WERI-Rb-1 (cell line): ENCODE results near the gene TEPSIN.

Experiments
- DNase-seq: peaks from one replicate; pipeline ENCODE4 v3.0.0-alpha.2; 2020
- H3K27ac ChIP-seq: fragments of 250-450 bp; sonication (Bioruptor Pico); 2 replicates; pipeline ENCODE4 v1.5.1; 2020; ENCODE audit warnings: mild to moderate bottlenecking, moderate library complexity
- H3K27me3 ChIP-seq: fragments of 250-450 bp; sonication (Bioruptor Pico); 2 replicates; pipeline ENCODE4 v1.5.1; 2021; ENCODE audit warnings: mild to moderate bottlenecking, low read depth, moderate library complexity; ENCODE audit not compliant: insufficient read depth, severe bottlenecking
- H3K36me3 ChIP-seq: fragments of 250-450 bp; sonication (Bioruptor Pico); 2 replicates; pipeline ENCODE4 v1.5.1; 2020; ENCODE audit warnings: mild to moderate bottlenecking, moderate library complexity
- H3K4me3 ChIP-seq: 2 replicates; pipeline ENCODE4 v1.5.1; 2011; ENCODE audit warnings: low read depth, mild to moderate bottlenecking, control low read depth, low read length
- H3K9me3 ChIP-seq: fragments of 250-450 bp; sonication (Bioruptor Pico); 2 replicates; pipeline ENCODE4 v1.5.1; 2021; ENCODE audit warnings: mild to moderate bottlenecking, moderate library complexity; ENCODE audit not compliant: severe bottlenecking
- CTCF ChIP-seq: IDR thresholded peaks from 2 replicates; pipeline ENCODE4 v1.5.1; 2011; ENCODE audit warnings: low read depth, mild to moderate bottlenecking, control low read depth, inconsistent platforms, low read length

The TEPSIN gene

DNA sequence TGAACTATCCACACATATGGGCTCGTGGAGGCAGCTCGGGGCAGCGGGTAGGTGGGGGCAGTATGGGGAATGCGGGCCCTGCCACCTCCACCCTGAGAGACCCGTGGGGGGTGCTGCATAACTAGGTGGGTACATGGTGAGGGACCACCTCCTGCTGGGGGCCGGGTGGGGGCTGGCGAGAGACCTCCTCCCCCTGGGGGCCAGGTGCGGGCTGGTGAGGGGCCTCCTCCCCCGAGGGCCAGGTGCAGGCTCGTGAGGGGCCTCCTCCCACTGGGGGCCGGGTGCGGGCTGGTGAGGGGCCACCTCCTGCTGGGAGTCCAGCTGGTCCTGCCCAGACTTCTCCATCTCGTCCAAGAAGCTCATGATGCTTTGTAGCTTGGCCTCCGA lies 41.5 kb downstream of the TEPSIN start:
- Histone ChIP-seq H3K27ac (peak overlapping the region; percentile 35), H3K4me3 (no peak overlapping the region), H3K27me3 (no peaks in the 10 kb centered on the region), H3K9me3 (no peaks in the 10 kb centered on the region), H3K36me3 (peaks cover 95% of the 10 kb centered on the region)
- DNase-seq, result no peak
- no peak for TF ChIP-seq CTCF

DNA sequence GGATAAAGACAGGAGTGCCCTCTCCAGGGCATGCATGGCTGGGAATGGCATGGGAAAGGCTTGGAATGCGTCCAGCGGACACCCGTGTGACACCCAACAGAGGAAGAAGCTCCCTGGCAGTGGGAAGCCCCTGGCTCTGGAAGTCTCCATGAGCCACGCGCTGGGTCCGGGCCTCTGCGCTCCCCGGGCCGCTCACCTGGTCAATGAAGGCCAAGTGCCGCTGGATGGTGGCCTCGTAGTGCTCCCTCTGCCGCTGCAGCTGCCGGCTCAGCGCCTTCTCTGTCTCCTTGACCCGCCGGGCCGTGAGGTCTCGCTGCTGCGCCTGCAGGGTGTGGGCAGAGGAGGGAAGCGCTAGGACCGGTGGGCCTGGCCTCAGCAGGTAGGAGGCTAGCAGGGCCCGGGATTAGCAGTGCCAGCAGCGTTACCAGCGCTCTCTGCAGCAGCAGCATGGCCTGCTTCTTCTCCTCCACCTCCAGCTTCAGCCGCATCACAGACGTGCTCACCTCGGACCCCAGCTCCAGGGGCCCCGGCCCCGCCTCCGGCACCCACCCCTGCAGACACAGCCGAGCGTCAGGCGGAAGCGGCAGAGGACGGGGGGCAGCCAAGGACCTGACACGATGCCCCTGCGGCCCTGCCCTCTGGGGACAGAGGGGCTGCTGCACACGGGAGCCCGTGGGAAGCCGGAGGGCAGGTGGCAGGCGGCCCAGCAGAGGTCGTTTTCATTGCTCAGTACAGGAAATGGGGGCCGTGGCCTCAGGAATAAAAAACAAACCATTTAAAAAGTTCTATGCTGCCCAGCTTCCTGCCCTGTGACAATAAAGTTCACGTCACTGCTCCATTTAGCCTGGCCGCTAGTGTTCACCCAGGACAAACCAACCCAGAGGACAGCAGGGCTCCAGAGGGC lies 42.1 kb downstream of the TEPSIN start:
- Histone ChIP-seq H3K27me3 (no peaks in the 10 kb centered on the region), H3K36me3 (peaks cover 97% of the 10 kb centered on the region), H3K27ac (peak overlapping the region; percentile 35), H3K9me3 (no peaks in the 10 kb centered on the region), H3K4me3 (no peak overlapping the region)
- DNase-seq, result no peak
- no peak for TF ChIP-seq CTCF

GRCh38 chr17:81195941-81196495 lies 42.8 kb downstream of the TEPSIN start:
- no peak for TF ChIP-seq CTCF
- H3K27ac ChIP-seq, result no peak overlapping the region

GRCh38 chr17:81194941-81195901 lies 43.6 kb downstream of the TEPSIN start:
- no peak for TF ChIP-seq CTCF
- Histone ChIP-seq H3K27me3 (no peaks in the 10 kb centered on the region), H3K4me3 (no peak overlapping the region), H3K9me3 (no peaks in the 10 kb centered on the region), H3K27ac (no peak overlapping the region), H3K36me3 (peaks cover 97% of the 10 kb centered on the region)
- DNase-seq, result no peak

More at GRCh38 chr17:81195941-81196495, 42.8 kb downstream of the TEPSIN start:
- Histone ChIP-seq H3K36me3 (peaks cover 97% of the 10 kb centered on the region), H3K4me3 (no peak overlapping the region), H3K9me3 (no peaks in the 10 kb centered on the region), H3K27me3 (no peaks in the 10 kb centered on the region)
- DNase-seq, result no peak

DNA sequence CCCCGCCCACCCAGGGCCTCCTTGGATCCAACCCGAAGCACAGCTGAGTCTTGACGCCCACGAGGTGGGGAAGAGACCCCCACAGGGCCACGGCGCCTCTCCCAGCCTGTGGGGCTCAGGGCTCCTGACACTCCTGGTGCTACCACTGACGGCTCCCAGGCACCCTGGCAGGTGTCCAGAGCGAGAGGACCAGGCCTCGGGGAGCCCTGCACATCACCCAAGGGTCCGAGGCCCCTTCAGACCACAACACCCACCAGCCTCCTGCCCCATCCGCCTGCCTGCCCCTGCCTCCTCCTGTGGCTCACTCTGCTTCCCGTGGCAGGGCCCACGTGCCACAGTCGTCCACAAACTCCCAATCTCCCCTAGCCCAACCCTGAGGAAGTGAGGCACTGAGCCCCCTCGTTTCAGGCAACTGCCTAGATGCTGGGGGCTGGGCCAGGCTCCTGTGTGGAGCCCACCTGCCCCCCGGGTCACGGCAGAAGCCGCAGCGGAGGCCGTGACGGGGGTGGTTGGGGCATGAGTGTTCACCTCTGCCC lies 44.6 kb downstream of the TEPSIN start:
- Histone ChIP-seq H3K36me3 (peaks cover 97% of the 10 kb centered on the region), H3K27me3 (no peaks in the 10 kb centered on the region), H3K27ac (no peak overlapping the region), H3K4me3 (no peak overlapping the region), H3K9me3 (no peaks in the 10 kb centered on the region)
- no peak for TF ChIP-seq CTCF
- no peak for DNase-seq
